Retinal pigment epithelial cell (primary cell): Measurements from ENCODE around the gene RGS12.

Source experiments
- DNase-seq: peaks from one replicate; pipeline ENCODE4 v3.0.0-alpha.2; 2010; ENCODE audit warnings: low read depth
- H3K4me3 ChIP-seq: 2 replicates; pipeline ENCODE4 v1.5.1; 2011; ENCODE audit warnings: mild to moderate bottlenecking, low read length, control low read depth, moderate library complexity
- TF ChIP-seq, protein P1 (sequence below): conservative IDR thresholded peaks from 2 replicates; pipeline ENCODE4 v1.5.1; 2011; ENCODE audit warnings: low read depth, low read length, control low read depth, inconsistent platforms

Gene RGS12

DNA sequence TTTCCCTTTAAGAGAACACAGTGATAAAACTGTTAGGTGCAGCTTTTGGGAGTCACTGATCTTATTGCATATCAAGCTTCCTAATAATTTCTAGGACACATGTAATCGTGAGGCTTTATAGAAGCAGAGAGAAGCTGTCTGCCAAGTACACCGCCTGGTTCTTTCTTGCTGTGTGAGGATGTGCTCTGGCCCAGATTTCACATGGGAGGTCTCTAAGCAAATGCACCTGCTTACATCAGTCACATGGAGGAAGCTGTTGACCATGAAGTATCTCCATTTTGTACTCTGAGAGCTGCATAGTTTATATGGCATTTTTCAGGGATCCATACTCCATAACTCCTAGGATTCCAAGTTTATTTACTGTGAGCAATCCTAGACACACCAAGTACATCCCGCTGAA lies 37.1 kb downstream of the RGS12 start:
- no peak for DNase-seq
- H3K4me3 ChIP-seq, result no peak overlapping the region
- TF ChIP-seq, protein P1, sequence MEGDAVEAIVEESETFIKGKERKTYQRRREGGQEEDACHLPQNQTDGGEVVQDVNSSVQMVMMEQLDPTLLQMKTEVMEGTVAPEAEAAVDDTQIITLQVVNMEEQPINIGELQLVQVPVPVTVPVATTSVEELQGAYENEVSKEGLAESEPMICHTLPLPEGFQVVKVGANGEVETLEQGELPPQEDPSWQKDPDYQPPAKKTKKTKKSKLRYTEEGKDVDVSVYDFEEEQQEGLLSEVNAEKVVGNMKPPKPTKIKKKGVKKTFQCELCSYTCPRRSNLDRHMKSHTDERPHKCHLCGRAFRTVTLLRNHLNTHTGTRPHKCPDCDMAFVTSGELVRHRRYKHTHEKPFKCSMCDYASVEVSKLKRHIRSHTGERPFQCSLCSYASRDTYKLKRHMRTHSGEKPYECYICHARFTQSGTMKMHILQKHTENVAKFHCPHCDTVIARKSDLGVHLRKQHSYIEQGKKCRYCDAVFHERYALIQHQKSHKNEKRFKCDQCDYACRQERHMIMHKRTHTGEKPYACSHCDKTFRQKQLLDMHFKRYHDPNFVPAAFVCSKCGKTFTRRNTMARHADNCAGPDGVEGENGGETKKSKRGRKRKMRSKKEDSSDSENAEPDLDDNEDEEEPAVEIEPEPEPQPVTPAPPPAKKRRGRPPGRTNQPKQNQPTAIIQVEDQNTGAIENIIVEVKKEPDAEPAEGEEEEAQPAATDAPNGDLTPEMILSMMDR, result no peak

DNA sequence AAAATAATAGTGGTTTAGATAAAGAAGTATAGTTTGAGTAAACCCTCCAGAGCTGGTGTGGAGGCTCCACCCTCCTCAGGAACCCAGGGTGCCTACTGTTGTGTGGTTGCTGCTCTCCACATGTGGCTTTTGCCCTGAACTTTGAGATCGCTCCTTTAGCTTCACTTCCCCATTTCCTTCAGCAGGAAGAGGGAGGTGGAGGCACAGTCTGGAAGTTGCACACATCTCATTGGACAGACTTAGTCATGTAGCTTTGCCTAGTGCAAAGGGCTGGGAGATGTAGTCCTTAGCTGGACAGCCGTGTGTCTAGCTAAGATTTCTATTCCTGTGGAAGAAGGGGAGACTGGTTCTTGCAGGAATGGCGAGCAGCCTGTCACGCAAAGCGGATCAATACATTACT lies 37.9 kb downstream of the RGS12 start:
- TF ChIP-seq, protein P1, result no peak
- H3K4me3 ChIP-seq, result no peak overlapping the region
- no peak for DNase-seq

DNA sequence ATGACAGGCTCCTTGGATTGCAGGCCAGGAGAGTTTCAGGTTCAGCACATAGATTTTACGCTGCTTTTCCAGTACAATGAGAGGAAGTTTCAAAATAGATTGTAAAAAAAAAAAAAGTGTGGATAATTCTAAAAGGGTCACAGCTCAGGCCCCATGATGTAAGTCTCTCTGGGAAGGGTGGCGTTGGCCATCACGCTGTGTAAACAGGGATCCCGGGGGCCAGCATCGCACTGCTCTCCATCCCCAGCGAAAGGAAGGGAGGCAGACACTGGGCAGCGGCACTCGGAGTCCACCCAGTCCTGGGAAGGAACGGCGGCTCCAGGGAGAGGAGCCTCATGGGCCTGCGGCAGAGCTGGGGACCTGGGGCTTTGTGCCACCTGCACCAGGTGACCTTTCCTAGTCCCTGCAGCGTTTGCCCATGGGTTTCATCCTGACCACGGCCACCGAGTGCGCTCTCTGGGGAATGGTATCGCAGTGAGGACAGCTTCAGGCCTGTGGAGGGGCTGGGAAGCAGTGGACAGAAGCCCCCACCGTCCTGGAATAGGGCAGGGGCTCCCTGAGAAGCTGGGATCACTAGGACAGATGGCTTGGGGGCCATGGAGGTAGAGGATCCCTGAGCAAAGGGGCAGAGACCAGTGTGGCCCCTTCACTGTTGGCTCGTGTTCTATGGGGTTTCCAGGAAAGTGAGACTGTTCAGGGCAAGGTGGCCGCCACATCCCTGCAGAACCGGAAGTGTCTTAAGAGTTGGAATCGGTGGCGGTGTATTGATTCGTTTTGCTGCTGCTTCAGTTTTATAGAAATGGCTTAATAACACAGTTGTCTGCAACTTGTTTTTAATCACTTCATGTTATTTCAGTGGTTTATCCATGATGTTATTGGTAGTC lies 38.9 kb downstream of the RGS12 start:
- no peak overlapping the region for H3K4me3 ChIP-seq
- TF ChIP-seq, protein P1, result no peak
- DNase-seq, result no peak

DNA sequence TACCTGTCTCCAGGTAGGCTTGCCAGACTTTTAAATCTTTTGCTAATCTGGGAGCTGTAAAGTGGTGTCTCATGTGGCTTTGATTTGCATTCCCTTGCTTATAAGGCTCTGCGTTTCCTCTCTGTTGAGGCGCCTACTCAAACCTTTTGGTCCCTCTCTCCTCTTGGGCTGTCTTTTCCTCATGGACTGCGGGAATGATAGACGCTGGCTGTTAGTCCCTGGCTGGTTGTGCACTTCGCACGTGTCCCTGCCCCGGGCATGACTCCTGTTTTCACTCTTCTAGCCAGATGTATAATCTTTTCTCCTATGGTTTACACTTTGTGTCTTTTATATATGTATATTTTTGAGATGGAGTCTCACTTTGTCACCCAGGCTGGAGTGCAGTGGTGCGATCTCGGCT lies 39.7 kb downstream of the RGS12 start:
- H3K4me3 ChIP-seq, result no peak overlapping the region
- no peak for DNase-seq
- TF ChIP-seq, protein P1, result no peak

DNA sequence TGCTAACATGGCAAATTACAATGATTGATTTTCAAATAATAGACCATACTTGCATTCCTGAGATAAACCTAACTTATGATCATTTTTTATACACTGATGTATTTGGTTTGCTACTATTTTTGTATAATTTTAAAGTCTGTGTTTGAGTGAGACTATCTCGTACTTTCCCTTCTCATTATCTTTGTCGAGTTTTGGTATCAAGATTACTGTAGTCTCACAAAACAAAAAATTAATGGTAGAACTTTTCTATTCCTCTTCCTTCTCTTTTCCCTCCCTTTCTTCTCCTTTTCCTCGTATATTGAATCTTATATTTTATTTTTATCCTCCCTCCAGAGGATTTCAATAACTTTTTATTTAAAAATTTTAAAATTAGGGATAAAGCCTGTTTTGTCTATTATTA lies 41.5 kb downstream of the RGS12 start:
- DNase-seq, result no peak
- TF ChIP-seq, protein P1, result no peak

DNA sequence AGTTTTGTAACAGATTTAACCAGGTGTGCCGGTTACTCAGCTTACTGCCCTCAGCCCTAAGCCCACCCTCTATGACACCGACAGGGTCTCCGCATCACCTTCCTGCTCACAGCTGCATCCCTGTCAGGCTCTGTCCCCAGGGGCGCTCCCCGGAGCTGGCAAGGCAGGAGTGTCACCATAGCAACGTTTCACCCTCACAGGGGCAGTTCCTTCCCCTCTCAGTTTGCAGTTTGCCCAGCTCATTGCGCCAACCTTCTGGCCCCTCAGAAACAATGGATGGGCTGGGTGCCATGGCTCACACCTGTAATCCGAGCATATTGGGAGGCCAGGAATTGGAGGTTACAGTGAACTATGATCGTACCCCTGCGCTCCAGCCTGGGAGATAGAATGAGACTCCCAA lies 42.6 kb downstream of the RGS12 start:
- TF ChIP-seq, protein P1, result no peak
- no peak overlapping the region for H3K4me3 ChIP-seq
- DNase-seq, result no peak

More for the DNA sequence above, 41.5 kb downstream of the RGS12 start:
- no peak overlapping the region for H3K4me3 ChIP-seq

DNA sequence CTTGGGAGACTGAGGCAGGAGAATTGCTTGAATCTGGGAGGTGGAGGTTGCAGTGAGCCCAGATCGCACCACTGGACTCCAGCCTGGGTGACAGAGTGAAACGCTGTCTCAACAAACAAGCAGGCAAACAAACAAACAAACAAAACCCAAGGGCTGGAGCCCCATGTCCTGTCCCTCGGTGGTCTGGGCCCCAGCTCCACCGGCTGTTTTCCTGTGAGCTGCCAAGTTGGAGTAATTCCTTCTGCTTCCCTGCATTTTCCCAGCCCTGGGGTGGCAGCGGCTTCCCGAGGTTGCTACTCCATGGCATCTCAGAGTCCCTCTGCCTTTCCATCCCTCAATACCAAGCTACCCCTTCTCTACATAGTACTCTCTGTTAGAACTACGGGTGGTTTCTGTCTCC lies 43.2 kb downstream of the RGS12 start:
- no peak for DNase-seq
- H3K4me3 ChIP-seq, result no peak overlapping the region
- TF ChIP-seq, protein P1, result no peak
